ENCODE results near the gene HOXA13.
A peak's percentile ranks its signal among the peaks of the same experiment; 100 is the strongest.

Gene HOXA13

GRCh38 chr7:27152816-27153442 lies 47.0 kb downstream of the HOXA13 start:
- H3K36me3 ChIP-seq (ENCODE audit: insufficient read depth, low read length), result no peaks in the 10 kb centered on the region
- no peaks in the 10 kb centered on the region for H3K9me3 ChIP-seq (ENCODE audit: low read depth, low read length)
- DNase-seq (ENCODE audit: low read depth, low spot score), result no peak
- H3K27ac ChIP-seq, result no peak overlapping the region
- H3K9ac ChIP-seq (ENCODE audit: insufficient read length), result no peak overlapping the region
- TF ChIP-seq POLR2AphosphoS5 (IDR thresholded peaks at IDR 0.05; ENCODE audit: borderline replicate concordance, low read depth, low read length), result no peak
- TF ChIP-seq FOXP2 (optimal IDR thresholded peaks at IDR 0.05; ENCODE audit: control extremely low read depth, extremely low read length, insufficient read depth), result no peak
- no peak for TF ChIP-seq EZH2 (IDR thresholded peaks at IDR 0.05)
- peak overlapping the region; percentile 67; the same call in 1 of the 2 replicates for H3K4me3 ChIP-seq

GRCh38 chr7:27151931-27152815 lies 47.7 kb downstream of the HOXA13 start, which contains the start of gene HOXA3:
HOXA3 (minus strand) TSS chr7:27152583; CDS start chr7:27110640, 41,943 bp downstream.
- no peak within 1 kb of the TSS for H3K27ac ChIP-seq
- no peak for DNase-seq (ENCODE audit: low read depth, low spot score)
- H3K4me3 ChIP-seq, result peak within 1 kb of the TSS; percentile 69
- no peaks in the 10 kb centered on the region for H3K9me3 ChIP-seq (ENCODE audit: low read depth, low read length)
- no peak within 1 kb of the TSS for H3K9ac ChIP-seq (ENCODE audit: insufficient read length)
- no peak for TF ChIP-seq FOXP2 (optimal IDR thresholded peaks at IDR 0.05; ENCODE audit: control extremely low read depth, extremely low read length, insufficient read depth)
- TF ChIP-seq POLR2AphosphoS5 (IDR thresholded peaks at IDR 0.05; ENCODE audit: borderline replicate concordance, low read depth, low read length), result no peak
- no peak for TF ChIP-seq EZH2 (IDR thresholded peaks at IDR 0.05)
- H3K36me3 ChIP-seq (ENCODE audit: insufficient read depth, low read length), result no peaks in the 10 kb centered on the region

GRCh38 chr7:27151341-27151930 lies 48.5 kb downstream of the HOXA13 start:
- H3K4me3 ChIP-seq, result peak overlapping the region; percentile 69
- TF ChIP-seq POLR2AphosphoS5 (IDR thresholded peaks at IDR 0.05; ENCODE audit: borderline replicate concordance, low read depth, low read length) (no peak), FOXP2 (optimal IDR thresholded peaks at IDR 0.05; ENCODE audit: control extremely low read depth, extremely low read length, insufficient read depth) (no peak), EZH2 (IDR thresholded peaks at IDR 0.05) (peak; percentile 55)
- no peak overlapping the region for H3K9ac ChIP-seq (ENCODE audit: insufficient read length)
- H3K27ac ChIP-seq, result no peak overlapping the region
- H3K36me3 ChIP-seq (ENCODE audit: insufficient read depth, low read length), result no peaks in the 10 kb centered on the region
- DNase-seq (ENCODE audit: low read depth, low spot score), result no peak
- H3K9me3 ChIP-seq (ENCODE audit: low read depth, low read length), result no peaks in the 10 kb centered on the region

- no peak for TF ChIP-seq FOXP2 (optimal IDR thresholded peaks at IDR 0.05; ENCODE audit: control extremely low read depth, extremely low read length, insufficient read depth)
- TF ChIP-seq EZH2 (IDR thresholded peaks at IDR 0.05), result no peak
- no peak for TF ChIP-seq POLR2AphosphoS5 (IDR thresholded peaks at IDR 0.05; ENCODE audit: borderline replicate concordance, low read depth, low read length)
- no peak for DNase-seq (ENCODE audit: low read depth, low spot score)
- Histone ChIP-seq H3K4me3 (peak overlapping the region; percentile 69), H3K9ac (ENCODE audit: insufficient read length) (no peak overlapping the region), H3K9me3 (ENCODE audit: low read depth, low read length) (no peaks in the 10 kb centered on the region), H3K27ac (no peak overlapping the region), H3K36me3 (ENCODE audit: insufficient read depth, low read length) (no peaks in the 10 kb centered on the region)
Measured at GRCh38 chr7:27150568-27151340, 49.1 kb downstream of the HOXA13 start.

- no peak overlapping the region for H3K9ac ChIP-seq (ENCODE audit: insufficient read length)
Measured at GRCh38 chr7:27149842-27150567, 49.9 kb downstream of the HOXA13 start.

GRCh38 chr7:27148756-27149641 lies 50.9 kb downstream of the HOXA13 start:
- Histone ChIP-seq H3K4me3 (no peak overlapping the region), H3K36me3 (ENCODE audit: insufficient read depth, low read length) (no peaks in the 10 kb centered on the region), H3K9me3 (ENCODE audit: low read depth, low read length) (no peaks in the 10 kb centered on the region), H3K9ac (ENCODE audit: insufficient read length) (no peak overlapping the region), H3K27ac (no peak overlapping the region)
- no peak for TF ChIP-seq EZH2 (IDR thresholded peaks at IDR 0.05)
- TF ChIP-seq FOXP2 (optimal IDR thresholded peaks at IDR 0.05; ENCODE audit: control extremely low read depth, extremely low read length, insufficient read depth), result no peak
- DNase-seq (ENCODE audit: low read depth, low spot score), result no peak

More at GRCh38 chr7:27149842-27150567, 49.9 kb downstream of the HOXA13 start:
- no peak for DNase-seq (ENCODE audit: low read depth, low spot score)
- no peak overlapping the region for H3K4me3 ChIP-seq
- H3K9me3 ChIP-seq (ENCODE audit: low read depth, low read length), result no peaks in the 10 kb centered on the region
- H3K27ac ChIP-seq, result no peak overlapping the region
- H3K36me3 ChIP-seq (ENCODE audit: insufficient read depth, low read length), result no peaks in the 10 kb centered on the region
- TF ChIP-seq FOXP2 (optimal IDR thresholded peaks at IDR 0.05; ENCODE audit: control extremely low read depth, extremely low read length, insufficient read depth) (no peak), POLR2AphosphoS5 (IDR thresholded peaks at IDR 0.05; ENCODE audit: borderline replicate concordance, low read depth, low read length) (no peak), EZH2 (IDR thresholded peaks at IDR 0.05) (no peak)

All from SK-N-MC (cell line).